ENCODE results near the gene DNAJC16. TPM values are rescaled to one million over a fixed set of nuclear protein-coding genes. Genes with fewer than 3 reads are reported as not detected.
"Not testable (repeated sequence)": the region's sequence is repeated elsewhere in the genome, so short reads cannot be mapped to it uniquely, and the experiment has no call there.

Gene DNAJC16
- total RNA-seq, 3 donors from 2014 or later = 12.1 to 13.7 (median 13.2) TPM

- Mint-ChIP-seq H3K4me1 (ENCODE audit: low read depth) (peaks cover 28% of the 10 kb centered on the region), H3K27me3 (ENCODE audit: low read depth) (no peaks in the 10 kb centered on the region), H3K9me3 (no peaks in the 10 kb centered on the region), H3K36me3 (ENCODE audit: insufficient read depth) (peaks cover 19% of the 10 kb centered on the region), H3K4me3 (no peak overlapping the region)
- ATAC-seq = no peak
- DNase-seq = no peak
Observed at GRCh38 chr1:15574741-15575140, 48.1 kb downstream of the DNAJC16 start.

DNA sequence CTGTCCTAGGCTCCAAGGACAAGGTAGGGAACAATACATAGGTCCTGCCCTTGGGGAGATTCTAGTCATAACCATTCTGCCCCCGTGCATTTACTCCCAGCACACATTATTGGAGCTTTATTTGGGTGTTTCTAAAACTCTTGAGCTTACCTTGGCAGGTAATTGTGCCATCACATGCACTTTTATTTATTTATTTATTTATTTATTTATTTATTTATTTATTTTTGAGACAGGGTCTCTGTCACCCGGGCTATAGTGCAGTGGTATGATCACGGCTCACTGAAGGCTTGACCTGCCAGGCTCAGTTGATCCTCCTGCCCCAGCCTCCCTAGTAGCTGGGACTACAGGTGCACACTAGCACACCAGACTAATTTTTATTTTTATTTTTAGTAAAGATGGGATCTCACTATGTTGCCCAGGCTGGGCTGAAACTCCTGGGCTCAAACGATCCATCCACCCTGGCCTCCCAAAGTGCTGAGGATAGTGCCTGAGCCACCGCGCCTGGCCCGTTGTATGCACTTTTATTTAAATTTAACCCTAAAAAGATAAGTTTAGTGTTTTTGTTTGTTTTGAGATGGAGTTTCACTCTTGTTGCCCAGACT, 49.0 kb downstream of the DNAJC16 start:
- Mint-ChIP-seq H3K9me3 (no peaks in the 10 kb centered on the region), H3K36me3 (ENCODE audit: insufficient read depth) (peaks cover 17% of the 10 kb centered on the region)

GRCh38 chr1:15577691-15578090, 51.0 kb downstream of the DNAJC16 start:
- peaks cover 36% of the 10 kb centered on the region for H3K4me1 Mint-ChIP-seq (ENCODE audit: low read depth)
- peak in 1 of 2 donors; percentile 44 for ATAC-seq
- no peaks in the 10 kb centered on the region for H3K27me3 Mint-ChIP-seq (ENCODE audit: low read depth)
- DNase-seq = no peak
- no peaks in the 10 kb centered on the region for H3K9me3 Mint-ChIP-seq
- H3K36me3 Mint-ChIP-seq (ENCODE audit: insufficient read depth) = peaks cover 16% of the 10 kb centered on the region
- H3K4me3 Mint-ChIP-seq = no peak overlapping the region

More for the DNA sequence above, 49.0 kb downstream of the DNAJC16 start:
- no peak overlapping the region for H3K4me3 Mint-ChIP-seq
- DNase-seq = no peak
- no peak for ATAC-seq
- peaks cover 34% of the 10 kb centered on the region for H3K4me1 Mint-ChIP-seq (ENCODE audit: low read depth)
- H3K27me3 Mint-ChIP-seq (ENCODE audit: low read depth) = no peaks in the 10 kb centered on the region

DNA sequence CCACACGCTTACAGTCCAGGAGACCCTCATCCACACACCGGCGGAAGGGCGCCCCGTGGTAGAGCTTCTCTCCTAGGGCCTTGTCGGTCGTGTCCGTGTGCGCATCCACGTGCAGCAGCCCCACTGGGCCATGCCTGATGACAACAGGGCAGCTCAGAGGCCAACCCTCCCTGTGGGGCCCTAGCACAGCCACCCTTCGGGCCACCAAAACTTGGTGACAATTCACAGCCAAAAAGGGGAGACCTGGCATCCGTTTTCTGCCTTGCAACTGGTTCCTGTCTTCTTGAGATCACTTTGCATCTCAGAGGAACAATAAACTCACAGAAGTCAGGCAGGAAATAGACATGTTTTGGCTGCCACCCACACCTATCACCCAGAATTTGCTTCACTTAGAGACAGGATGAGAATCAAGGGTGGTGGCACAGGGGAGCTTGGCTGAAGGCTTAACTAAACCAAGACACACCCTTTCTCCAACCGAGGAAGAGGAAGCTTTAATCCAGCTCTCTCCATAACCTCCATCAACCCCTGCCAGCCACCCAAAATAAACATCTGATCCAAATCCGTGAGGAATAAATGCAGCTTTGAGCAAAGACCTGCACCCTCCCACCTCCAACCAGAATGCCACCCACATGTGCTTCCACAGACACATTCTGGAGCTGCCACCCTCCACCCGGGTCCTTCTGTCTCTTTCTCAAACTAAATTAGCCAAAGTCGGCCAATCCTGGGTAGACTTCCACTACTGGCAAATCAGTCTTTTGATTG, 52.5 kb downstream of the DNAJC16 start:
- Mint-ChIP-seq H3K27me3 (ENCODE audit: low read depth) (no peaks in the 10 kb centered on the region), H3K36me3 (ENCODE audit: insufficient read depth) (peaks cover 15% of the 10 kb centered on the region), H3K4me1 (ENCODE audit: low read depth) (peaks cover 48% of the 10 kb centered on the region), H3K4me3 (peak overlapping the region; percentile 29), H3K9me3 (no peaks in the 10 kb centered on the region)
- peak; percentile 58 to 60 for ATAC-seq
- peak; percentile 27 for DNase-seq

DNA sequence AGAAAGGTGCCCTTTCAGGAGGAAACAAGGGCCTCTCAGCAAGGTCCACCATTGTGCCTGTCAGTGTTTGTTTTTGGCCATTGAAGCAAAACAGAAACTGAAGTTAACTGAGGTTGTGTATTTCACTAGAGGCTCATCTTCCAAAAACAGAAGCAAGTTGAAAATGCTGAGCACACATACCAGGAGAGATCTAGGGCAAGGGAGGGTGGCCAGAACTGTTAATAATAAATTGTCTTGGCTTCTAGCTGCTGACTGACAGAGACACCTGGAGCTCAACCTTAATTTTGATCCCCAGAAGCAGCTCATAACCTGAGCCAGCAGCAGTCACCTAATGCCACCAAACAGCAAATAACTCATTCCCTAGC, 53.0 kb downstream of the DNAJC16 start:
- peaks cover 51% of the 10 kb centered on the region for H3K4me1 Mint-ChIP-seq (ENCODE audit: low read depth)
- no peak for DNase-seq
- H3K9me3 Mint-ChIP-seq = no peaks in the 10 kb centered on the region
- H3K4me3 Mint-ChIP-seq = peak overlapping the region; percentile 29
- ATAC-seq = no peak
- peaks cover 12% of the 10 kb centered on the region for H3K36me3 Mint-ChIP-seq (ENCODE audit: insufficient read depth)
- H3K27me3 Mint-ChIP-seq (ENCODE audit: low read depth) = no peaks in the 10 kb centered on the region

GRCh38 chr1:15583016-15583706, 56.5 kb downstream of the DNAJC16 start:
- DNase-seq (no peak), ATAC-seq (no peak)
- no peaks in the 10 kb centered on the region for H3K9me3 Mint-ChIP-seq
- H3K36me3 Mint-ChIP-seq (ENCODE audit: insufficient read depth) = peaks cover 17% of the 10 kb centered on the region
- H3K4me1 Mint-ChIP-seq (ENCODE audit: low read depth) = peaks cover 43% of the 10 kb centered on the region
- no peaks in the 10 kb centered on the region for H3K27me3 Mint-ChIP-seq (ENCODE audit: low read depth)
- H3K4me3 Mint-ChIP-seq = peak overlapping the region; percentile 79

DNA sequence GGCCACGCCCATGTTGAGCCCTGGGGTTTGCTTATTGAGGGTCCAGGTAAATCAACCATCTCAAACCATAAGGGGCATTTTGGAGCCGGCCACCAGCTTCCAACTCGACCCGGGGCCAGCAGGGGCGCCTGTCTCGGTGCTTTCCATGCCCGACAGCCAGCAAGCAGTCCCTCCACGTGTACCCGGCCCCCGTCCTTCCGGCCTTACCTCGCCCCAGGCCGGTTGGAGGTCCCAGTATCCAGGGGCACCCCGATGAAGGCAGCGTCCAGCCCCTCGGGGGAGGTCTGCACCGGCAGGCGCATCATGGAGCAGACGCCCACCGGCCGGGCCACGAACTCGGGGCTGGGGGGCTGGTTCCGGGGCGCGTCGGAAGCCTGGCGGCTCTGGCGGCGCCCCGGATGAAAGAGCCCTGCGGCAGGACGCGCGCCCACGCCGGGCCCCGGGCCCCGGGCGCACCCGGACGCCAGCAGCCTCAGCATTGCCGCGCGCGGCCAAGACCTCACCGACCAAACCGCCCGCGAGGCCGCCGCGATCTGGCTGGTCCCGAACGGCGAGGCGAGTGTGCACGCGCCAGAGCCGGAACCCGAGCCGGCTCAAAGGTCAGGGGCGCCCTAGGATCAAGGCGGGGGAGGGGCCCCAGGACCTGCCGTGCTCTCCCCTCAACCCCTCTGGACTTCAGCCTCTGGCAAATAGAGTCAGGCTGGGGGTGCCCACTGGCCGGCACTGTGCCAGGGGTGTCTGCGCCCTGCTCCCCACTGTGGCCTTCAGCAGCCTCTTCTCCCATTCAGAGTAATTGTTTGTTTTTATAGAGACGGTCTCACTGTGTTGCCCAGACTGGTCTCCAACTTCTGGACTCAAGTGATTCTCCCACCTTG, 58.1 kb downstream of the DNAJC16 start, which contains the start of gene AGMAT:
TSS of gene AGMAT (minus strand) at position 563 of the 875 bp plus-strand sequence. CDS start at position 479, 84 bp downstream.
- no peaks in the 10 kb centered on the region for H3K27me3 Mint-ChIP-seq (ENCODE audit: low read depth)
- peaks cover 16% of the 10 kb centered on the region for H3K36me3 Mint-ChIP-seq (ENCODE audit: insufficient read depth)
- peaks cover 27% of the 10 kb centered on the region for H3K4me1 Mint-ChIP-seq (ENCODE audit: low read depth)
- DNase-seq = peak; percentile 58
- H3K9me3 Mint-ChIP-seq = no peaks in the 10 kb centered on the region
- H3K4me3 Mint-ChIP-seq = peak within 1 kb of the TSS; percentile 84
- ATAC-seq = peak; percentile 80 to 86

DNA sequence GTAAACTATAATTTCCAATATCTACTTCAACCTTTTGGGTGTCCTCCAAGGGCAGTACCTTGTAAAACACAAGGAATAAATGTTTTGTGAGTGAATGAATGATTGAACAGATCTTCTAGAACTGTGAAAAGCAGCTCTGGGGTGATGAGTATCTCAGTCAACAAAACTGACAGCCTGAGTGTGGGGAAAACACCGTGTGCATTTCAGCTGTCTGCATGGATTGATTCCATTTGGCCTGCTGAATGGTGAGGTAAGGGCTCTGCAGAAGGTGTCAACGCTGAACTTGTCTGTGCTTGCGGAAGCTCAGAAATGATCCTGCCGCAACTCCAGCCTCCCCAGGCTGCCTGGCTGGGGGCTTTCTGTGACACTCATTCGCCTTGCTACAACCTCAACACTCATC, 65.6 kb downstream of the DNAJC16 start:
- H3K4me3 Mint-ChIP-seq = no peak overlapping the region
- no peaks in the 10 kb centered on the region for H3K27me3 Mint-ChIP-seq (ENCODE audit: low read depth)
- H3K36me3 Mint-ChIP-seq (ENCODE audit: insufficient read depth) = peaks cover 11% of the 10 kb centered on the region
- DNase-seq = no peak
- no peak for ATAC-seq
- H3K9me3 Mint-ChIP-seq = no peaks in the 10 kb centered on the region
- no peaks in the 10 kb centered on the region for H3K4me1 Mint-ChIP-seq (ENCODE audit: low read depth)

DNA sequence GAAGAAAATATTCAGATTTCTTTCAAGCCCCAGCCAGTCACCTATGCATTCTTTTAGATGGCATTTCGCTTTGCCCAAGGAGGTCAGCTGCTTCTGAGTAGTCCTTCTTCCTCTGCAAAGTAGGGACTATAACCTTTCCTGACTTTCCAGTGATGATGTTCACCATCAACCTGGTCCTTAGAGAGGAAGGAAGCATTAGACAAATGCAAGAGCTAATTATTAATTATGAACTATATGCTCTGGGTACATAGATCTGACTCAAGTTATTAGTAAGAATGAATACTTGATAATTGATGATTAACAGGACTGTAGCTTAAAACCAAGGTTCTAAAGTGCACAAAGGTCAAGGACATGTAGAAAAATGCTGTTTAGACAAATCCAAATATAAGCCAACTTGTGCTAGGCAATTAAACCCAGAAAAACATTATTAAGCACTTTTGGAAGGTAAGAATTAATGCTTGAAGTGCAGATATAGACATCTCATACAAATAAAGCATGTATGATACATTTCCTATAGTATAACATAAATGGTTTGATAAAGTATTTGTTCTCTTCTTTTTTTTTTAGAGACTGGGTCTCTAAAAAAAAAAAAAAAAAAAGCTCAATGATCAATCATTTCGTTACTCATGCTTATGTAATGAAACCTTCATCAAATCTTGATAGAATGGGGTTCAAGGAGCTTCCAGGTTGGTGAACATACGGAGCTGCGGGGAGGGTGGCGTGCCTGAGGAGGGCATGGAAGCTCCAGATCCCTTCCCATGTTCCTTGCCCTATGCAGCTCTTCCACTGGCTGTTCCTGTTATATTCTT, 69.4 kb downstream of the DNAJC16 start:
- H3K4me1 Mint-ChIP-seq (ENCODE audit: low read depth) = no peaks in the 10 kb centered on the region
- H3K4me3 Mint-ChIP-seq = no peak overlapping the region
- DNase-seq (no peak), ATAC-seq (no peak)
- H3K9me3 Mint-ChIP-seq = no peaks in the 10 kb centered on the region
- H3K36me3 Mint-ChIP-seq (ENCODE audit: insufficient read depth) = no peaks in the 10 kb centered on the region
- H3K27me3 Mint-ChIP-seq (ENCODE audit: low read depth) = no peaks in the 10 kb centered on the region

DNA sequence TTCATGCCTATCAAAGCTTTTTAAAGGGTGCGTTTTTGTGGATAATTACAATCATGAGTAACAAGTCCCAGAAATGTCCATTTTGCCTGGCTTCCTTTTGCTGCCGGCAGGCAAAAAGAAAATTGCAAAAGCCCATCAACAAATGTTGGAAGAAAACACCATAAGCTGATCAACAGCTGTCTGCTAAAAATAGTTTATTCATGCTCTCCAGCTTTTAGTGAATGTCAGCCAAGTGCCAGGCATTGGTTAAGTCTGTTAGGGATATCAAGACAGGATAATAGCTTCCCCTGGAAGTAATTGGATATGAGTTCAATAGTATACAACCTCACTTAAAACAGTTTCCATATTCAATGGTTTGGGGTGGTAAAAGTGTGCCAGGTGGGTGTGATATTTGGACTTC, 71.8 kb downstream of the DNAJC16 start:
- ATAC-seq (no peak), DNase-seq (no peak)
- Mint-ChIP-seq H3K36me3 (ENCODE audit: insufficient read depth) (no peaks in the 10 kb centered on the region), H3K9me3 (no peaks in the 10 kb centered on the region), H3K4me1 (ENCODE audit: low read depth) (peaks cover 5% of the 10 kb centered on the region), H3K27me3 (ENCODE audit: low read depth) (no peaks in the 10 kb centered on the region), H3K4me3 (no peak overlapping the region)

DNA sequence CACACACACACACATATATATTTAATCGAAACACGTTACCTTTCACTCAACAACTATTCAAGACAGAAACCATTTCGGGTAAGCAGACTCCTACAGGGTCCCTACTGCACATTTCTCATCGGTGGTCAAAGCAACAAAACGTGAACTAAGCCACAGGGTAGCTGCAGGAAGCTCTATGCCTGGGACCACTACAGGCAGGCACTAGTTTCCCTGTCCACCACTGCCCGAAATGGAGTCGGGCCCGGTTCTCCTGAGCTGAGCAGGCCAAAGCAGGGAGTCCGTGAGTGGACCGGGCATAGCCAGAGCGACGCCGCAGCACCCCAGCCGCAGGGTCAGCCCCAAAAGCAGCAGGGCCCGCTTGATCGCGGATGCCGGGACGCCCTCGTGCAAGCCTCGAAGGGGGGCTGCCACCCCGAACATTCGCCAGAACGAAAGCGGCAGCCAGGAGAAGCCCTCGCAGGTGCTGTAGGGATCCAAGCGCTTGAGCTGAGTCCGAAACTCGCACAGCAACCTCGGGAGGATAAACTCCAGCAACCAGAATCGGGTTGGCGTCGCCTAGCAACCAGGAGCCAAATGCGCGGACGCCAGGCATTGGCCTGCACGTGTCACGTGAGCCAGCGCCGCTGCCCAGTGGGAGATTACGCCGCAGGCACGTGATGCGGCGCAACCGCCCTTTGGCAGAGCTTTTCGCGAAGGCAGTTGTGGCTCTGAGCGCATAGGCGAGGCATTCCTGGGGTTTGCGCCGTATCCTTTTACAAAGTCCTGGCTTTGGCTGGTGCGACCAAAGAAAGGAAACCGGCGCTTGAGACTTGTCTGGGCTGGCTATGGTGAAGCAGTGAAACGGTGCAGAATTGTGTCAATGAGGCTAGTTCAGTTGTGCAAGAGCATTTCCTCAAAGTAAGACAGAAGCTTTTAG, 76.7 kb downstream of the DNAJC16 start:
- H3K4me3 Mint-ChIP-seq = peak overlapping the region; percentile 81
- no peaks in the 10 kb centered on the region for H3K36me3 Mint-ChIP-seq (ENCODE audit: insufficient read depth)
- H3K27me3 Mint-ChIP-seq (ENCODE audit: low read depth) = no peaks in the 10 kb centered on the region
- peaks cover 5% of the 10 kb centered on the region for H3K9me3 Mint-ChIP-seq
- DNase-seq = peak; percentile 86
- peak; percentile 99 to 100 for ATAC-seq
- peaks cover 11% of the 10 kb centered on the region for H3K4me1 Mint-ChIP-seq (ENCODE audit: low read depth)

GRCh38 chr1:15603966-15604282, 77.3 kb downstream of the DNAJC16 start:
- H3K4me1 Mint-ChIP-seq (ENCODE audit: low read depth) = peaks cover 11% of the 10 kb centered on the region
- H3K9me3 Mint-ChIP-seq; H3K36me3 Mint-ChIP-seq (ENCODE audit: insufficient read depth); ATAC-seq; DNase-seq; H3K27me3 Mint-ChIP-seq (ENCODE audit: low read depth): not testable (repeated sequence)
- peak overlapping the region; percentile 81 for H3K4me3 Mint-ChIP-seq

- not testable (repeated sequence) for ATAC-seq; H3K36me3 Mint-ChIP-seq (ENCODE audit: insufficient read depth); H3K9me3 Mint-ChIP-seq; H3K27me3 Mint-ChIP-seq (ENCODE audit: low read depth); DNase-seq
- H3K4me3 Mint-ChIP-seq = peak overlapping the region; percentile 81
- peaks cover 11% of the 10 kb centered on the region for H3K4me1 Mint-ChIP-seq (ENCODE audit: low read depth)
Observed at GRCh38 chr1:15604400-15604799, 77.8 kb downstream of the DNAJC16 start.
